ENCODE measurements around the gene SYMPK.
"Not testable (repeated sequence)": the region's sequence is repeated elsewhere in the genome, so short reads cannot be mapped to it uniquely, and the experiment has no call there.

The SYMPK gene

GRCh38 chr19:45862564-45863334 lies at the start of gene SYMPK:
SYMPK (minus strand) TSS chr19:45863147; CDS start chr19:45854495, 8,652 bp downstream.
- peak; percentile 97 for DNase-seq

GRCh38 chr19:45911291-45911690 lies 48.3 kb upstream of the SYMPK start:
- DNase-seq, result no peak

DNA sequence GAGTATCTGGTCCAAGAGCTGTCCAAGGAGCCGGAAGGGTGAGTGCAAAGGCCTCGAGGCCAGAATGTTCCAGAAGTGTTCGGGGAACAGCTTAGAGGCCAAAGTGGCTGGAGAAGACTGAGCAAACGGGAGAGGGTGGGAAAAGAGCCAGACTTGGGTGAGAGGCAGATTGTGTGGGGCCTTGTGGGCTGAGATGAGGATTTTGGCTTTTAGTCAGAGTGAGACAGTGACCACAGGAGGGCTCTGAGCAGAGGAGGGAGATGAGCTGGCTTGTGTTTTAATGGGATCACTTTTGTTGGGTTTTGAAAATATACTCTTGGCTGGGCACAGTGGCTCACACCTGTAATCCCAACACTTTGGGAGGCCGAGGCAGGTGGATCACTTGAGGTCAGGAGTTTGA lies 46.0 kb upstream of the SYMPK start:
- DNase-seq, result no peak

DNA sequence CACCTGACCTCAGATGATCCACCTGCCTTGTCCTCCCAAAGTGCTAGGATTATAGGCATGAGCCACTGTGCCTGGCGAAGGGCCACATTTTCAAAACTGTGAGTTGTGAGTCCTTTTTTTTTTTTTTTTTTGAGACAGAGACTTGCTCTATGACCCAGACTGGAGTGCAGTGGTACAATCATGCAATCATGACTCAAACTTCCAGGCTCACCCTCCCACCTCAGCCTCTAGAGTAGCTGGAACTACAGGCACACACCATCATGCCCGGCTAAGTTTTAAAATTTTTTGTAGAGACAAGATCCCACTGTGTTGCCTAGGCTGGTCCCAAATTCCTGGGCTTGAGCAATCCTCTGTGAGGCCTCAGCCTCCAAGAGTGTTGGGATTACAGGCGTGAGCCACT lies 43.3 kb upstream of the SYMPK start:
- no peak for DNase-seq

GRCh38 chr19:45905011-45905410 lies 42.1 kb upstream of the SYMPK start:
- no peak for DNase-seq

DNA sequence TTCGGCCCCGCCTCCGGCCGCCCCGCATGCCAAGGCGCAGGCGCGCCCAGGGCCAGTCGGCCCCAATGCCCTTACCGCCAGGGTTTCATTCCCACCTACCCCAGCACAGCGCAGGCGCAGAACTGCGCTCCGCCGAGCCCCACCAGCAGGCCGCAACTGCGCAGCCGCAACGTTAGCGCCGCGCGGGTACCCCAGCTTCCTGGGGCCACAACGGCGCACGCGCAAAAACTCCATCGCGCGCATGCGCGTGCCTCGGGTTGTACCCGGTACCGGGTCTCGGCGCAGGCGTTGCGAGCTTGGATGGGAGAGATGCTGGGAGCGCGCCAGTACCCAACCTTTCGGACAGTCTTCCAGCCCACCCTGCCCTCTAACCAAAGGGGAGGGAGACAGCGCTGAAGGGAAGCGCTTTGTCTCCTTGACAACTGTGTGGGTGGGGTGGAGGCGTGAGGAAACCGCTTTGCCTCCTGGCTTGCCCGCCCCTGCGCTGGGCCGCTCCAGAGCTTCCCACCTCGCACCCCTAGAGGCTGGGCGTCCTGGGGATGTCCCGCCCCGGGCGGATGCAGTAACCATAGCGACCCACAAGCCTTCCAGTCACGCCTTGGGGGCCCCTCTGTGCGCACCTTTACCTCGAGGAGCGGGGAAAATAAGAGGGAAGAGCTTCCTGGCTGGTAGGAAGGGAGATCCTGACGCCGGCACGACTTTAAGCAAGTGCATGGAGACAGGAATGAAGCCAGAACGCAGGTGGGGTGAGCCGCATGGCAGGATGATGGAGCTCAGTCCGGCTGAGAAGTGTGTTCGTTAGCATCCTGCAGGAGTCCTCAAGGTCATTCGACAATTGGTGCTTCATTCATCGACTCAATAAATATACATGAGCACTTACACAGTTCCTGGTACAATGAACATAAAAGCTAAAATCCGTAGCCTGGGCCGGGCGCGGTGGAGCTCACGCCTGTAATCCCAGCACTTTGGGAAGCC lies 40.0 kb upstream of the SYMPK start:
- DNase-seq, result peak; percentile 96

- DNase-seq, result no peak
These were observed 39.1 kb upstream of the SYMPK start, which contains the start of gene MYPOP for GRCh38 chr19:45901912-45902650. MYPOP (minus strand) TSS chr19:45902613; CDS start chr19:45901773, 840 bp downstream.

GRCh38 chr19:45901432-45901911 lies 38.5 kb upstream of the SYMPK start:
- no peak for DNase-seq

- DNase-seq, result no peak
These were observed 37.9 kb upstream of the SYMPK start for GRCh38 chr19:45900738-45901431.

DNA sequence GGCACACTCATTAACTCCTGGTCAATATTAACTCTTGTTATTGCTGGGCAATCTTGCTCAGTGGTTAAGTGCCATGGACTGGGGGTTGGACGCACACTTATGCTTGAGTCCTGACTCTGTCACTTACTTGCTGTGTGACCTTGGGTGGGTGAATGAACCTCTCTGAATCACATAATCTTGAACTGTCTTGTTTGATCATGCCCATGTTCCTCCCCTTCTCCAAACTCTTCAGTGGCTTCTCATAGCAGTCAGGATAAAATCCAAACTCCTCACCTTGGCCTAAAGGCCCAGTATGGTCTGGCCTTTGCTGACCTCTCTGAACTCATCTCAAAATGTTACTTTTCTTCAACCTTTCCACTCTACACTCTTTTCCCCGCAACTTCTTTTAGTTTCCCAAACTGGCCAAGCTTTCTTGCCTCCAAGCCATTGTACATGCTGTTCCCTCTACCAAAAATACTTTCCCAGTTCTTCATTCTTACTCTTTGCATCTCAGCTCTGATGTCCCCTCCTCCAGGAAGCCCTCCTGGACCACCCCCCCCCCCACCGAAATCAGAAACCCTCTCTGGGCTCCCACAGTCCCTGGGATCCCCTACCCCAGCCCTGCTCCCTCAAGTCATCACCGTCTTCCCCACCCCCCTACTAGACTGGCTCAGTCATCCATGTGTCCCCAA lies 37.1 kb upstream of the SYMPK start:
- DNase-seq, result no peak

DNA sequence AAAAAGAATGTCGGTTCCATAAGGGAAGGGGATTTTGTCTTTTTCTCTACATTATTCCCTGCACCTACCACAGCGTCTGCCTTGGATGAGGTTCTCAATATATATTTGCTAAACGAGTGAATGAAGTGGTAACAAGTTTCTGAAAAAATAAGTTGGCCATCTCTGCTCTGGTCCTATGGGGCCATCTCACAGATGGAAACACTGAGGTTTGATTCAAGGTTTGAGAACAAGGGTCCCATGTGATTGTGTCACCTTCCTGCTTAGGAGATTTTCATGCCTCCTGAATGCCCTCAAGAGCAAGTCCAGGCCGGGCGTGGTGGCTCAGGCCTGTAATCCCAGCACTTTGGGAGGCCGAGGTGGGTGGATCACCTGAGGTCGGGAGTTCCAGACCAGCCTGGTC lies 36.3 kb upstream of the SYMPK start:
- DNase-seq, result no peak

DNA sequence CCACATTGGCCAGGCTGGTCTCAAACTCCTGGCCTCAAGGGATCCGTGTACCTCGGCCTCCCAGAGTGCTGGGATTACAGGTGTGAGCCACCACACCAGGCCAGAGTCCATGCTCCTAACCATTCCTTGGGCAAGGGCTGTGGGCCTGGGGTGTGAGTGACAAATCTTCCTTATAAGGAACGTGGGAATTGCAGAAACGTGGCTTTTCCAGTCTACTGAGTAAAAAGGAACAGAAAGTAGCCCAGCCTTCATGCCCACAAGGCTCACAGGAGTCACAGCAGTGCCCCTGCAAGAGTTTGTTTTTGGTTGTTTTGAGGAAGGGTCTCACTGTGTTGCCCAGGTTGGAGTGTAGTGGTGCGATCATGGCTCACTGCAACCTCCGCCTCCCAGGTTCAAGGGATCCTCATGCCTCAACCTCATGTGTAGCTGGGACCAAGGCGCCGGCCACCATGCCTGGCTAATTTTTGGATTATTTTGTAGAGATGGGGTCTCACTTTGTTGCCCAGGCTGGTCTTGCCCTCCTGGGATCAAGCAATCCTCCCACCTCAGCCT lies 34.4 kb upstream of the SYMPK start:
- no peak for DNase-seq

GRCh38 chr19:45895983-45896599 lies 33.1 kb upstream of the SYMPK start:
- not testable (repeated sequence) for DNase-seq

GRCh38 chr19:45895519-45895972 lies 32.6 kb upstream of the SYMPK start:
- DNase-seq, result no peak

DNA sequence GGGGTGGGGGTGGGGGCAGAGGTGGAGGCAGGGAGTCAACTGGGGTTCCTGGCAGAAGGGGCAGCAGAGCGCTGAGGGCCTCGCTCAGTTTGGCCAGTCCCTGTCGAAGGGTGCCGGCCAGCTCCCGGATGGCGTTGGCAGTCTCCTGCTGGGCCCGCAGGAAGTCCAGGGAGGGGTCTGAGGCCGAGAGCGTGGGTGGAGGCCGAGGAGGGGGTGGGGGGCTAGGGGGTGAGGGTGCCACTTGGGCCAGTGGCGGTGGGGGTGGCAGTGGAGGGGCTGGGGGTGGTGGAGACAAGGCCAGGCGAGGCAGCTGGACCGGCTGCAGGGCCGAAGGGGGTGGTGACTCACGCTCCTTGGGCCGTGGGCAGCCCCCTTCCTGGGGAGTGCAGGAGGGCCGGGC lies 27.9 kb upstream of the SYMPK start:
- no peak for DNase-seq

GRCh38 chr19:45889210-45889885 lies 26.4 kb upstream of the SYMPK start:
- no peak for DNase-seq

DNA sequence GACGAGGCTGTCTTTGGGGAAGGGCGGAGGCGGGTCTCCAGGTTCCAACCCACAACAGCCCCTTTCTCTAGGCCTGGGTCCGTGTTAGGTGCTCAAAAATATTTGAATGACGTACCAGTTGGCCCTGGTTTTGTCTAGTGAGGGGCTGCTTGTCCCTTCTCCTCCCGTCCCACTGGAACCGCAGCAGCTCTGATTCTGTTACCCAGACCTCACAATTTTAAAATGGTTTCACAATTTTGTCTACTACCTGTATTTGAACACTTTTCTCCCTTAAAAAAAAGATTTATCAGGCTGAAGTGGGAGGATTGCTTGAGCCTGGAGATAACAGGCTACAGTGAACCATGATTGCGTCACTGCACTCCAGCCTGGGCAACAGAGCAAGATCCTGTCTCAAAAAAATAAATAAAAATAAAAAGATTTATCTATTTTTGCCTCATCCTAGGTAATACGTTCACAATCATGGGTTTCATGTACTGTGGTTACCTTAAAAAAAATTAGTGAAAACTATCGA lies 24.3 kb upstream of the SYMPK start:
- DNase-seq, result no peak

- peak; percentile 93 for DNase-seq
These were observed 23.7 kb upstream of the SYMPK start for GRCh38 chr19:45886427-45887199.

All from NCI-H1694 (cell line).